ENCODE measurements around the gene UPK1A. TPM values are rescaled to one million over a fixed set of nuclear protein-coding genes. Genes with fewer than 3 reads are reported as not detected.
A peak's percentile ranks its signal among the peaks of the same experiment; 100 is the strongest.

UPK1A gene
- not detected for total RNA-seq
- long read RNA-seq, result 0 reads

GRCh38 chr19:35666251-35666913 lies at the start of gene UPK1A:
Gene UPK1A (plus strand): TSS chr19:35666517. CDS start chr19:35666813, 296 bp downstream.
- intact Hi-C loops (cut with DNase I), result no loop called here
- no peak for ATAC-seq (ENCODE audit: poor library complexity)
- DNase-seq, result no peak

DNA sequence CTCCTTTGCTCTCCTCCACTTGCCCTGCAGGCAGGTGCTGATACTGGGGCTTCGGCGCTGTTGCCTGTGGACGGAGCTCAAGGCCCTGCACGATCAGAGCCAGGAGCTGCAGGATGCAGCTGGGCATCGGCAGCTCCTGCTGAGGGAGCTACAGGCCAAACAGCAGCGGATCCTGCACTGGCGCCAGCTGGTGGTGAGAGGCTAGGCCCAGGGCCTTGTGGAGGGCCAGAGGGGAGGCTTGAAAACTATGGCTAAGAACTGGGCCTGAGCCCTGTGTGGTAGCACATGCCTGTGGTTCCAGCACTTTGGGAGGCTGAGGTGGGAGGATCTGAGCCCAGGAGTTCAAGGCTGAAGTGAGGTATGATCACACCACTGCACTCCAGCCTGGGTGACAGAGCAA lies 47.5 kb upstream of the UPK1A start:
- no peak for DNase-seq
- intact Hi-C loops (cut with DNase I), result no loop called here

GRCh38 chr19:35619290-35619923 lies 46.9 kb upstream of the UPK1A start:
- ATAC-seq (ENCODE audit: poor library complexity) (no peak), DNase-seq (no peak)
- intact Hi-C loops (cut with DNase I), result no loop called here

More for the DNA sequence above, 47.5 kb upstream of the UPK1A start:
- ATAC-seq (ENCODE audit: poor library complexity), result no peak

- DNase-seq (no peak), ATAC-seq (ENCODE audit: poor library complexity) (no peak)
- intact Hi-C loops (cut with DNase I), result no loop called here
These were observed 46.3 kb upstream of the UPK1A start for GRCh38 chr19:35620001-35620400.

- ATAC-seq (ENCODE audit: poor library complexity), result no peak
- intact Hi-C loops (cut with DNase I), result no loop called here
These were observed 44.6 kb upstream of the UPK1A start for GRCh38 chr19:35621708-35622107.

GRCh38 chr19:35622750-35623149 lies 43.6 kb upstream of the UPK1A start:
- intact Hi-C loops (cut with DNase I), result no loop called here
- DNase-seq (no peak), ATAC-seq (ENCODE audit: poor library complexity) (no peak)

More at GRCh38 chr19:35621708-35622107, 44.6 kb upstream of the UPK1A start:
- no peak for DNase-seq

DNA sequence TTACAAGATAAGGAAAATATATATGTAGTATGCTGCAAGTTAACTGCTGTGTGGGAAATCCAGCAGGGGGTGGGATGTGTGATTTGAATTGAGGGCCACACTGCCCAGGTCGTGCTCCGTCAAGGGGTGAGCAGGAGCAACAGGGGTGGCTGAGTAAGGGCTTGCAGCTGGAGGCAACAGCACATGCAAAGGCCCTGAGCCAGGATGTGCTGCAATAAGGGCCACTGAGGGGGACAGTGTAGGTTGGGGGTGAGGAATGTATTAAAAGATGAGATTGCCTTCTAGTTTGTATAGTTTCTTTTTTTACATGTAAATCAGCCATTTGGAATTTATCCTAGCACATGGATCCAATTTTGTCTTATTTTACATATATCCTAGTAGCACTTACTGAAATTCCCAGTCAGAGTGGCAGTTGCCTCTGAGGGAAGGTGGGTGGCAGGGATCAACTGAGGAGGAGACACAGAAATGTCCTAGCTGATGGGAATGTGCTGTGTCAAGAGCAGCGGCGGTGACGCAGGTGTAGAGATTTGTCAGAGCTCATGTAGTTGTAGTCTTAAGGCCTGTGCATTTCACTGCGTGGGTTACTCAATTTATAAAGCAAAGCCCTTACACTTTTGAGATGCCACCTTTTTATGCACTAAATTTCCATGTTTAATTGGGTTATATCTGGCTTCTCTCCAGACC lies 42.8 kb upstream of the UPK1A start:
- intact Hi-C loops (cut with DNase I), result no loop called here
- no peak for ATAC-seq (ENCODE audit: poor library complexity)
- DNase-seq, result no peak

DNA sequence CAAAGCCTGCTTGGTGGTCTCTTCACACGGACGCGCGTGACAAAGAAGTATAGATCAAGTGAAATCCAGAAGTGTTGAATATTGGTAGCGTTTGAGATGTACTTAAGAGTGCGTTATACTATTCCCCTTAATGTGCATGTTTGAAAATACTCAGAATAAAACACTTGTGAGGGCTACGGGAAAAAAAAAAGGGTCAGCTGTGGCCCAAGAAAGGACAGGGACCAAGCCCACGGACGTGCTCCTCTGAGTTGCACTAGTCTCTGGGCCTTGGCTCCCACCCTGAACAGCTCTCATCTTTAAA lies 38.1 kb upstream of the UPK1A start:
- ATAC-seq (ENCODE audit: poor library complexity), result no peak
- DNase-seq, result no peak
- intact Hi-C loops (cut with DNase I), result no loop called here

DNA sequence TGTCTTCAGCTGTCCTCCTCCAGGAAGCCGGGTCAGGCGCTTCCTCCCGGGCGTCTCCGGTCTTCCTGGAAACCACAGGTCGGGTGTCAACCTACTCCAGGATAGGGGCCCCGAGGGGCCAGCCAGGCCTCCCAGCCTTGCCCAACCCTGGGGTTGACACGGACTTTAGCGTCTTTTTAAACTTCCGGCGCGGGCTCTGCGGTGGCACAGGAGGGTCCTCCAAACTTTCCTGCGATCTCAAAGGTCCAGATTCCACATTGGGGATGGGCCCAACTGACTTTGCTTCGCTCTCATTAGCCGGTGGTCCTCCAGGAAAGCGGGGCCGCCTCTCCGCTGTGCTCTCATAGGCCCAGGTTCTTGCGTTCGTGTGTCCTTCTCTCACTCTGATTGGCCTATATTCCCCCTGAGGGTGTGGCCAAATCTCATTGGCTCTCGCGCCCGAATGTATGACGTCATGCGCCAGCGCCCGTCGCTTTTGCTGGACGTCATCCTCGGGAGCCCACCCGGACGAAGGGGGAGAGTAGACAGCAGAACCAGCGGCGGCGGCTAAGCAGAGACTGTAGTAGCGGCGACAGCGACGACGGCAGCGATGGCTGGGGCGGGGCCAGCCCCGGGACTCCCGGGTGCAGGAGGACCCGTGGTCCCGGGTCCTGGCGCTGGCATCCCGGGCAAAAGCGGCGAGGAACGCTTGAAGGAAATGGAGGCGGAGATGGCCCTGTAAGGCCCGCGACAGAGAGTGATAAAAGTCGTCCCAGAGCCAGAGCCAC lies 37.6 kb upstream of the UPK1A start, which contains the start of gene RBM42:
Gene RBM42 (plus strand): TSS at position 472 of the 767 bp plus-strand sequence. CDS start 118 bp downstream, at position 590.
- intact Hi-C loops (cut with DNase I), result no loop called here
- ATAC-seq (ENCODE audit: poor library complexity) (peak; percentile 100), DNase-seq (peak; percentile 97)

DNA sequence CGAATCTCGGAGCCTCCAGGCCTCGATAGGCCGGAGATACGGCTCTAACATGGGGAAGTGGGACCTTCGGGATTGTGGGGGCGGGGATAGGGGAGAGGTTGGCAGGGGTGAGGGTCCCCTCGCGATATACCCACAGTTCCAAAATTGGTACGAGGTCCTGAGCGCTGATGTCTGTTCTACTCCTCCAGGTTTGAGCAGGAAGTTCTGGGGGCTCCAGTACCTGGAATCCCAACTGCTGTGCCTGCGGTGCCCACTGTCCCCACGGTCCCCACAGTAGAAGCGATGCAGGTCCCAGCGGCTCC lies 37.0 kb upstream of the UPK1A start:
- DNase-seq (no peak), ATAC-seq (ENCODE audit: poor library complexity) (no peak)
- intact Hi-C loops (cut with DNase I), result no loop called here

- no peak for DNase-seq
- intact Hi-C loops (cut with DNase I), result no loop called here
- ATAC-seq (ENCODE audit: poor library complexity), result no peak
These were observed 32.4 kb upstream of the UPK1A start for GRCh38 chr19:35633727-35634440.

DNA sequence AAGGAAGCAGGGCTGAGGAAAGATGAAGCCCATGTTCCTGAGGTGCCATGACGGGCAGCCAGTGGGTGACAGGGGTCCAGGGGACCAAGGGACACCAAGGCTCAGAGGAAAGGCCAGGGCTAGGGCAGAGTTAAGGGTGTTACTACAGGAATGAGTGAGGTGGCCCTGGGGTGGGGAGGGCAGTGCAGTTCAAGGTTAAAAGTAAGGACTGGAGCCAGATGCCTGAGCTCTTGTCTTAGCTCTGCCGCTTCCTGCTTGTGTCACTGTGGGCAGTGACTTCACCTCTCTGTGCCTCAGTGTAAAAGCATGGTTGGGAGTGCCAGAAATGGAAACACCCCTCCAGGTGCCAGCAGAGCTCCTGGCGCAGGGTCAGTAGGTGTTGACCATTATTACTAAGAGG lies 29.7 kb upstream of the UPK1A start:
- DNase-seq (no peak), ATAC-seq (ENCODE audit: poor library complexity) (no peak)
- intact Hi-C loops (cut with DNase I), result no loop called here

- intact Hi-C loops (cut with DNase I), result no loop called here
- no peak for ATAC-seq (ENCODE audit: poor library complexity)
- no peak for DNase-seq
These were observed 29.2 kb upstream of the UPK1A start for GRCh38 chr19:35637165-35637564.

DNA sequence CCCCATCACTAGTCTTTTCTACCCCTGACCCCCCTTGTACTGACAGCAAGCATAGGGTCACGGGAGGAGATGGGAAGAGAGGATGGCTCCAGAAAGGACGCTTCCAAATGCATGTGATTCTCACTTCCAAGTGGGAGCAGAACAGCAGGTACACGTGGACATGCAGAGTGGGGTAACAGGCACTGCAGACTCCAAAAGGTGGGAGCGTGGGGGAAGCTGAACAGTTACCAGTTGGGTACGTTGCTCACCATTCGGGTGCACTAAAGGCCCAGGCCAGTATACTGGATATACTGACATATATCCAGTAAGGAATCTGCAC lies 27.0 kb upstream of the UPK1A start:
- intact Hi-C loops (cut with DNase I), result no loop called here
- DNase-seq (no peak), ATAC-seq (ENCODE audit: poor library complexity) (no peak)

- DNase-seq, result no peak
- no peak for ATAC-seq (ENCODE audit: poor library complexity)
- intact Hi-C loops (cut with DNase I), result no loop called here
These were observed 26.5 kb upstream of the UPK1A start for GRCh38 chr19:35639863-35640262.

- ATAC-seq (ENCODE audit: poor library complexity) (no peak), DNase-seq (no peak)
- intact Hi-C loops (cut with DNase I), result no loop called here
These were observed 24.7 kb upstream of the UPK1A start, which contains the start of gene ETV2 for GRCh38 chr19:35641515-35642151. Gene ETV2 (plus strand): TSS chr19:35641745. CDS start chr19:35642461, 716 bp downstream.

DNA sequence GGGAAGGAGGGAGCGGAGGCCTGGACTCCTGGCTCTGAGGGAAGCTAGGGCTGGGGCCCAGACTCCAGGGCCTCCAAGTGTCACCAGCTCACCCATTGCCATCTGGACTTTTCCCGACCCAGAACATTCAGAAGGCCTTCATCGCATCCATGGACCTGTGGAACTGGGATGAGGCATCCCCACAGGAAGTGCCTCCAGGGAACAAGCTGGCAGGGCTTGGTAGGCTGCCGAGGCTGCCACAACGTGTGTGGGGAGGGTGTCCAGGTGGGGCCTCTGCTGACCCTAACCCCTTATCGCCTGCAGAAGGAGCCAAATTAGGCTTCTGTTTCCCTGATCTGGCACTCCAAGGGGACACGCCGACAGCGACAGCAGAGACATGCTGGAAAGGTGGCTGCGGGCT lies 24.0 kb upstream of the UPK1A start:
- no peak for DNase-seq
- no peak for ATAC-seq (ENCODE audit: poor library complexity)
- intact Hi-C loops (cut with DNase I), result no loop called here

DNA sequence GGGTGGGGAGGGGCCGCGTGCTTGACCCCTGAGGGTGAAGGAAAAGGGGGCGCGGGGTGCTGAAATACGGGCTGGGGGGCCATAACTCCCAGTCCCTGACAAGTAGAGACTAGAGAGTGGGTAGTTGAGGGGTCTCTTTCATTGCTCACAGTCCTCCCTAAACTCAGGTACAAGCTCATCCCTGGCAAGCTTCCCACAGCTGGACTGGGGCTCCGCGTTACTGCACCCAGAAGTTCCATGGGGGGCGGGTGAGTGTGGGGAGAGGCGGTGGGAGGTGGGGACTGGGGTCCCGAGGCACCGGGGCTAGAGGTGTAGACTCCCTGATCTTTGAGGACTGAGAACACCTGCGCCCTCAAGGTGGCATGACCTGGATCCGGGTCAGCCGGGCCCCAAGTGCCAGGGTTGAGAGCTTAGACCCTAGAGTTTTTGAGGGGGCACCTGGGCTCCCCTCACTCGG lies 23.5 kb upstream of the UPK1A start:
- DNase-seq (no peak), ATAC-seq (ENCODE audit: poor library complexity) (no peak)
- intact Hi-C loops (cut with DNase I), result no loop called here

Measured in Right ventricle myocardium superior (tissue), 1 donor.